Endothelial cell of umbilical vein (primary cell): Measurements from ENCODE around the gene INIP. TPM values are rescaled to one million over a fixed set of nuclear protein-coding genes. Genes with fewer than 3 reads are reported as not detected.

Experiments used
- BruUV-seq: library from RNA; stranded (reverse); fragments of 400-500 nt; replicated peaks from 2 replicates; lab custom pipeline; 2021; lab: Mats Ljungman, UMichigan
- CTCF ChIA-PET: fragments of 300-600, 350-600 bp; sonication (Branson Sonifier 250); formaldehyde crosslinking; loops from one replicate; lab custom pipeline; 2021; ENCODE audit warnings: antibody characterized with exemption, inconsistent platforms; lab: Charles Lee
- POLR2A ChIA-PET: fragments of 300-600, 350-600 bp; sonication (Branson Sonifier 250); formaldehyde crosslinking; loops from one replicate; lab custom pipeline; 2021; ENCODE audit warnings: antibody characterized with exemption, inconsistent platforms; lab: Charles Lee
- DNase-seq: peaks from one replicate; pipeline ENCODE4 v3.0.0-alpha.2; 2011; ENCODE audit warnings: low read depth, low spot score
- FAIRE-seq: peaks from 2 replicates; lab custom pipeline; 2011; peaks lifted over from hg19 to GRCh38; lab: Jason Lieb, UNC
- H2AFZ ChIP-seq: 2 replicates; pipeline ENCODE4 v1.6.0; 2012; ENCODE audit warnings: low read depth, low read length, control low read depth, inconsistent platforms
- H3K27ac ChIP-seq: 2 replicates; pipeline ENCODE4 v1.5.1; 2011; ENCODE audit warnings: low read depth, mild to moderate bottlenecking, control low read depth, low read length, moderate library complexity; ENCODE audit not compliant: insufficient read depth
- H3K27me3 ChIP-seq, 2 experiments: 2 replicates each; pipeline versions ENCODE4 v1.6.0 to v1.6.1; 2011; ENCODE audit warnings: low read length in 2 of 2, mixed read lengths in 1 of 2; ENCODE audit not compliant: control insufficient read depth in 2 of 2, insufficient read depth in 2 of 2
- H3K36me3 ChIP-seq, 2 experiments: 2 replicates in 1 of 2; 3 replicates in 1 of 2; pipeline ENCODE4 v1.5.1; 2011; ENCODE audit warnings: low read length in 2 of 2, mild to moderate bottlenecking in 1 of 2, moderate library complexity in 1 of 2; ENCODE audit not compliant: control insufficient read depth in 2 of 2, insufficient read depth in 2 of 2; ENCODE audit errors: extremely low read depth in 1 of 2
- H3K4me1 ChIP-seq: 3 replicates; pipeline ENCODE4 v1.5.1; 2011; ENCODE audit warnings: mild to moderate bottlenecking, low read length; ENCODE audit not compliant: control insufficient read depth, insufficient read depth; ENCODE audit errors: extremely low read depth
- H3K4me2 ChIP-seq: 2 replicates; pipeline ENCODE4 v1.6.1; 2011; ENCODE audit warnings: low read length, control low read depth, mixed read lengths; ENCODE audit not compliant: insufficient read depth
- H3K4me3 ChIP-seq, 3 experiments: fragments of 200-600 bp in 1 of 3; sonication (generic), shearing (Covaris generic) in 1 of 3; replicated peaks in 1 of 3; 2 replicates each; pipeline ENCODE4 v1.5.1; 2011 to 2016; ENCODE audit warnings: control low read depth in 3 of 3, low read length in 3 of 3, mild to moderate bottlenecking in 2 of 3, inconsistent platforms in 1 of 3, low read depth in 1 of 3, moderate library complexity in 1 of 3; ENCODE audit not compliant: insufficient read depth in 1 of 3
- H3K79me2 ChIP-seq: 2 replicates; pipeline ENCODE4 v1.6.0; 2012; ENCODE audit warnings: low read length, inconsistent platforms; ENCODE audit not compliant: control insufficient read depth, insufficient read depth
- H3K9ac ChIP-seq: replicated peaks from 2 replicates; pipeline ENCODE3; 2011; ENCODE audit warnings: low read length, control low read depth; ENCODE audit not compliant: insufficient read depth; ENCODE audit errors: extremely low read depth
- H3K9me1 ChIP-seq: replicated peaks from 3 replicates; pipeline ENCODE4 v1.6.0; 2011; ENCODE audit warnings: mild to moderate bottlenecking, low read length; ENCODE audit not compliant: control insufficient read depth, insufficient read depth; ENCODE audit errors: extremely low read depth
- H3K9me3 ChIP-seq: replicated peaks from 2 replicates; pipeline ENCODE4 v1.5.1; 2012; ENCODE audit warnings: low read length, inconsistent platforms; ENCODE audit not compliant: control insufficient read depth, insufficient read depth
- H4K20me1 ChIP-seq: replicated peaks from 2 replicates; pipeline ENCODE3; 2011; ENCODE audit warnings: mild to moderate bottlenecking, low read length; ENCODE audit not compliant: control insufficient read depth, insufficient read depth; ENCODE audit errors: extremely low read depth
- CTCF ChIP-seq, 2 donors: IDR thresholded peaks; 1 replicate in 1 of 2; 2 replicates in 1 of 2; pipeline ENCODE4 v1.5.1; 2011; ENCODE audit warnings: low read length in 2 of 2, mild to moderate bottlenecking in 2 of 2, moderate library complexity in 2 of 2, control low read depth in 1 of 2, inconsistent platforms in 1 of 2, low read depth in 1 of 2; ENCODE audit not compliant: insufficient read depth in 1 of 2; ENCODE audit errors: extremely low read depth in 1 of 2
- EZH2 ChIP-seq: IDR thresholded peaks from 2 replicates; pipeline ENCODE4 v1.6.1; 2012; ENCODE audit warnings: borderline replicate concordance, low read depth, mild to moderate bottlenecking, moderate library complexity, low read length, inconsistent platforms; ENCODE audit not compliant: severe bottlenecking
- FOS ChIP-seq: IDR thresholded peaks from 2 replicates; pipeline ENCODE4 v1.6.1; 2011; ENCODE audit warnings: mild to moderate bottlenecking, low read length, moderate library complexity, borderline replicate concordance; ENCODE audit not compliant: insufficient read depth
- GATA2 ChIP-seq: IDR thresholded peaks from 2 replicates; pipeline ENCODE4 v1.7.0; 2011; ENCODE audit warnings: low read depth, mild to moderate bottlenecking, moderate library complexity, mixed read lengths, low read length; ENCODE audit not compliant: insufficient read length, insufficient read depth
- JUN ChIP-seq: IDR thresholded peaks from 2 replicates; pipeline ENCODE4 v1.6.1; 2011; ENCODE audit warnings: borderline replicate concordance, low read depth; ENCODE audit not compliant: insufficient read length, insufficient read depth
- MAX ChIP-seq: IDR thresholded peaks from 2 replicates; pipeline ENCODE4 v1.6.1; 2011; ENCODE audit not compliant: insufficient read depth, insufficient read length
- MYC ChIP-seq: IDR thresholded peaks from one replicate; pipeline ENCODE4 v1.6.1; 2011; ENCODE audit warnings: mild to moderate bottlenecking, low read depth, low read length
- POLR2A ChIP-seq: IDR thresholded peaks from 2 replicates; pipeline ENCODE4 v1.6.1; 2012; ENCODE audit warnings: low read depth, mild to moderate bottlenecking, control low read depth, low read length
- POLR2AphosphoS5 ChIP-seq: IDR thresholded peaks from 2 replicates; pipeline ENCODE4 v1.6.1; 2012; ENCODE audit warnings: low read depth, mild to moderate bottlenecking, control low read depth, low read length, moderate library complexity; ENCODE audit not compliant: insufficient read depth
- dilution Hi-C: fragments of 300-500 bp; cut with MboI; formaldehyde crosslinking; loops from one replicate; pipeline ENCODE4 v1.15.0; 2019; ENCODE audit warnings: low sequenced_read_pairs; ENCODE audit not compliant: extremely low pct_ligation_motif_present
- intact Hi-C: fragments of 100-400 bp; cut with micrococcal nuclease; formaldehyde crosslinking; loops from one replicate; pipeline ENCODE4 v1.10.0; 2022
- polyA plus RNA-seq, 4 experiments: library from polyadenylated mRNA; depleted of rRNA in 3 of 4; stranded (reverse) in 3 of 4; unstranded in 1 of 4; fragments of >200 nt; gene quantifications; 2 replicates each; pipeline versions ENCODE4 v1.2.1 to v1.2.3, GENCODE V29; 2011 to 2012; ENCODE audit warnings: missing spikeins in 1 of 4
- total RNA-seq: library from RNA; stranded (reverse); gene quantifications from 2 replicates; pipeline ENCODE4 v1.2.3, GENCODE V29; 2021

The INIP gene
- total and polyA plus RNA-seq, 2 donors (not counting 3 experiments of a cell fraction or from before 2014, with no cell fraction given), result 12.3 to 25.7 TPM

- ChIA-PET POLR2A (no interaction called here), CTCF (interaction anchor here (1.4 kb wide), 1 partner anchor 13 kb away, joined by 3 read pairs; no protein-coding TSS in a partner anchor)
- DNase-seq, result no peak
- Histone ChIP-seq H3K9me1 (no peaks in the 10 kb centered on the region), H4K20me1 (no peaks in the 10 kb centered on the region), H3K9ac (no peak overlapping the region), H3K9me3 (no peaks in the 10 kb centered on the region), H3K79me2 (no peaks in the 10 kb centered on the region), H3K4me1 (peaks cover 6% of the 10 kb centered on the region), H3K36me3 (no peaks in the 10 kb centered on the region), H3K4me3 (no peak overlapping the region), H3K4me2 (no peak overlapping the region), H3K27me3 (no peaks in the 10 kb centered on the region), H3K27ac (no peak overlapping the region), H2AFZ (no peak overlapping the region)
- dilution Hi-C loops, result no loop called here
- FAIRE-seq, result no peak
- BruUV-seq, result no TSS peak
- intact Hi-C loops, result no loop called here
- TF ChIP-seq CTCF (IDR thresholded peaks at IDR 0.05; ENCODE audit: extremely low read depth in 1 of 2, insufficient read depth in 1 of 2, low read depth in 1 of 2, low read length in 2 of 2) (no peak), POLR2AphosphoS5 (no peak), EZH2 (no peak), MYC (no peak), JUN (no peak), FOS (no peak), GATA2 (no peak), POLR2A (no peak), MAX (no peak)
Observed at GRCh38 chr9:112755675-112756074, 37.8 kb upstream of the INIP start.
